Inflammatory macrophage (primary cell): ENCODE results near the gene EIPR1.

Experiments
- DNase-seq, 2 donors: peaks; one replicate each; pipeline ENCODE4 v3.0.0-alpha.2; 2020 to 2022

Gene EIPR1

DNA sequence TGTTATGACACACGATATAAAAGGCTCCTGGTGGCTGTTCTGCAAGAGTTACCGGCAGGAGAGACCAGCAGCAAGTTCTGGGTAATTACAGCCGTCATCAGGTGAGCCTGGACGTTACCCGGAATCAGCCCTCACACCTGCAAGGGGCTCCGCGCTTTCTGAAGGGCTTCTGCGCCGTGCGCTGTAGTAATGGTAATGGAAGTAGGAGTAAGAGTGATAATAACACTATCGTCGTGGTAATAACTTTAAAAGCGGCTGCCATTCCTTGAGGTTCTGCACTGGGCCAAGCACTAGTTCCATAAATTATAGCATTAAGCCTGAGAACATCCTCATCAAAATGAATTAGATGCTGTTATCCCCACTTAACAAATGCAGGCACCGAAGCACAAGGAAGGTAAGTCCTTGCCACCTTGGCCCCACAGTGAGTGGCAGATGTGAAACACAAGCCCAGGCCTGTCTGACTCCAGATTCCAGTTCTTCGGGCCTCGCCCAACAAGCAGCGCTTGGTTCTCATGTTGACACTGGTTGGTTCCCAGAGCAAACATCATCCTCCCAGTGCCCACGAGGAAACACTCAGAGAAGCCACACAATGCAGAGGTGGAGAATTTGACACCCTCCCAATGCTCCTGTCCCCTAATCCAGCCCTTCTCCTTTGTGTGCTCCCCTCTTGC lies 205.2 kb downstream of the EIPR1 start:
- DNase-seq: no peak

DNA sequence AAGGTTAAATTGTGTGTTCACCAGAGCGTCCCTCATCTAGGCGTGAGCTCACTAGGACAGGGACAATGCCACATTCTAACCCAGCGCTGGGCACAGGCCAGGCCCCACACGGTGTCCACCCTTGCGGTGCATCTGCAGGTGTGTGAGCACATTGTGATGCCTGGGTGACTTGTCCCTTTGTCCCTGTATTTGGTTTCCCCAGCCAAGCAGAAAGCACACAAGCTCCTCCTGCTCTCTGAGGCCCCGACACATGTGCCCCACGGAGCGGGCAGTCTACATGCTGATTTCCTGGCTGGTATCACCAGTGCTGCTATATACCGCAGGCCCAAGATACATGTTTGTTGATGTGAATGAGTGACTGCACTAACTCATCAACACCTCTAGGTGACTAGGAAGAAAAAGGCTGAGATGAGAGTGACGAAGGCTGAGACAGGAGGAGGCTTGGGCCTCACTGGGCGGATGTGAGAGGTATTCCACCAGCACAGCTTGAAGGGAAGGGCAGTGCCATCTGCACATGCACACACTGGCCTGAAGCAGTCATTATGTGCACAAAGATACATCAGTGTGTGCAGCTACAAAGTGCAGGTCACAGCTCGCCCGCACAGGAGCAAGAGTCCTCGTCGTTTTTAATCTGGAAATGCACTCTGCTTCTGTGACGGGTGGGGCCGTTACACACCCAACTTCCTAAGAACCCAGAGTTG lies 205.9 kb downstream of the EIPR1 start:
- no peak for DNase-seq

DNA sequence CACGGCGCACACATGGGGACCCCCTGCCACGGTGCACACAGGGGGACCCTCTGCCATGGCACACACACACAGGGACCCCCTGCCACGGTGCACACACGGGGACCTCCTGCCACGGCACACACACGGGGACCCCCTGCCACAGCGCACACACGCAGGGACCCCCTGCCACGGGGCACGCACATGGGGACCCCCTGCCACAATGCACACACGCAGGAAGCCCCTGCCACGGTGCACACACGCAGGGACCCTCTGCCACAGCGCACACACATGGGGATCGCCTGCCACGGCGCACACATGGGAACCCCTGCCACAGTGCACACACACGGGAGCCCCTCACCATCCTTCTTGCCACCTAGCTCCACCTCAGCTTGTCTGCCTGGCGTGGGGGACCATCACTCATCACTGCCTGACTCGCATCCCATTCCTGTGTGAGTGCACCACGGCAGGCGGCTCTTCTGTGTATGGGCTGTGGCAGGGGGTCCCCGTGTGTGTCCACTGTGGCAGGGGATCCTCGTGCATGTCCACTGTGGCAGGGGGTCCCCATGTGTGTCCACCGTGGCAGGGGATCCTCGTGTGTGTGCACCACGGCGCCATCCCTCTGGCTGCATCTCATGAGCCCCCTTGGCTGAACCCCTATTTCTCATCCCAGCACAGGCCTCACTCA lies 206.7 kb downstream of the EIPR1 start:
- DNase-seq: no peak

DNA sequence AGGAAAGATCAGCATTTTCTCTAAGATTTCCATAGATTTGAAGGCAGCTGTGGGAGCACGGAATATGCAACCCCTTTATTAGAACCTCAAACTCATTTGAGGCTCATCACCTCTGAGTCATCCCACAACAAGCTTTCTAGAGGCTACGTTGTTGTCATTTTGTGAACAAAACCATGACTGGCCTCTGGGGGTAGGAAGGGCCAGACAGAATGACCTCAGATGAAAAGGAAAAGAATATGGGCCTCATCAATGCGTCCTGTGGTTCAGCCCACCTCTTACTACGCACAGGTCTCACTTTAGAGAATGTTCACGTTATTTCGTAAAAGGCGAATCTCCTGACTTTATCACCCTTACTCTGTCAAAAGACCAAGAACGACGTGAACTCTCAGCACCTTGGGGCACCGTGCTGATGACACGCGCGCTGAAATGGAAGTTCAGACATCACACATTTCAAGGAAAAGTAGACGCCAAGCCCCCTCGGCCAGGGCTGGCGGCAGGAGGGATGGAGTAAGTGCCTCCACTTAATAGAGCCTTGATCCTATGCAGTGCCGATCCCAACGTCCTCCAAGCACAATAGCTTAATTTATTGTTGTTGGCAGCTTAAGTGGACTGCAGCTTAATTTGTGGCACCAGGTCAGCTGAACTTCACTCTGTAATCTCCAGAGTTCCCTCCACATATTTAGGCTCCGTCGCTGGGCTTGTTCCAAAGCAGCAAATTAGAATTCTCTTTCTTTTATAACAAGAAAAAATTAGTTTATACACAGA lies 208.3 kb downstream of the EIPR1 start:
- DNase-seq: no peak

DNA sequence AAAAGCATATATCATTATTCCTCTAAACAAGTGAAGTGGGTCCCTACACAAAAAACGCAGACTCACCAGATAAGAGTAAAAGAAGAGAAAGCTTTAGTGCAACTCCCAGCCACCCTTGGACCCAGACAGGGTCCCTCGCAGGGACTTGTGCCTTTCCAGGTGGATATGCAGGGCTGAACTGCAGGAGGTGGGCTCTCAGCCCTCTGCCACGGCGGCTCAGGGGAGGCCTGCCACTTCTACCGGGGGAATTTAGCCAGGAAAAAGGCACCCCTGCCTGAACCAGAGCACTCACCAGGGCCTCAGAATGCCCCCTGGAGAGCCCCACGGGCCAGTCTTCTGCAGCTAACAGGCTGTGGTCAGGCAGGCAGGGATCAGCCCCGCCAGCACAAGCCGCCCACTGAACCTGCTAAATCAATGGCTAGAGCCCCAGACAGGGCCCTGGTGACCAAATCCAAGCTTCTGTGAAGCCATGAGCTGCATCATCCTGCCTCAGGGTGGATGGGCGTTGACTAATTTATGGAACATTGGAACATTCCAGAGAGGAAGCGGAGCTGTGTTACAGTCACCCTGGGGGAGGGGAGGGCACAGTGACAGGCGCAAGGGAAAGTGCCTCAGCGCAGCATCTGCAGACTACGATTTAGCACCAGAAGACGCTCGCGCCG lies 209.3 kb downstream of the EIPR1 start:
- no peak for DNase-seq

DNA sequence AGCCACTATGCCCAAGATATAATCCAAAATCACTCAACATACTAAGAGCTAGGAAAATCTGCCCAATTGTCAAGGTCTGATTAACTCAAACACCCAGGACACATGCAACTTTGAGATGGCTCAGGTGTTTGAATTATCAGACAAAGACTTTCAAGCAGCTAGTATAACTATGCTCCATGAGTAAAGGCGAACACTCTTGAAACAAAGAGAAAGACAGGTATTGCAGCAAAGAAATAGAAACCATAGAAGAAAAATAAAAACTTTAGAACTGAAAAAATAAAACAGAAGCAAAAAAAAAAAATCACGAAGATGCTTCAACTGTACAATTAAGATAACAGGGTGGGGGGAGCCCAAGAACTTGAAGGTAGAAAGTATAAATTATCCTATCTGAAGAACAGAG lies 214.2 kb downstream of the EIPR1 start:
- DNase-seq: no peak

DNA sequence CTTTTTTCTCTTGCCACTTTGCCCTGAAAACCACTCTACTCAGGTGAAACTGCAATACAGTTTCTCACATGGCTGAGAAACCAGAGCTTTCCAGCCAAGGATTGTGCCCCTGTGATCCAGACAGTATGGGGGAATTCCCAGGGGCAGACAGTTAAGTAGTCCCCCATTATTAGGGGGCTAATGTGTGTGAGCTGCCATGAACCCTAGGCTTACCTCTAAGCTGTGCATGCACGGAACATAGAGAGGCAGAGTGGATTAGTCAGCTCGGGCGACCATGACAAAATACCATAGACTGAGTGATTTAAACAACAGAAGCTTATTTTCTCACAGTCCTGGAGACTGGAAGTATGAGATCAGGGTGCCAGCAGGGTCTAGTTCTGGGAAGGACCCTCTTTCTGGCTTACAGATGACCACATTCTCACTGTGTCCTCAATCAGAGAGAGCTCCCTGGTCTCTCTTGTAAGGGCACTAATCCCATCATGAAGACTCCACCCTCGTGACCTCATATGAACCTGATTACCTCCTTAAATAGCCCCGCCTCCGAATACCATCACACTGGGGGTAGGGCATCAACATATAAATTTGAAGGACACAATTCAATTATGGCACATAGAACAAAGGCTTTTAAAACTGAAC lies 215.1 kb downstream of the EIPR1 start:
- DNase-seq: no peak

DNA sequence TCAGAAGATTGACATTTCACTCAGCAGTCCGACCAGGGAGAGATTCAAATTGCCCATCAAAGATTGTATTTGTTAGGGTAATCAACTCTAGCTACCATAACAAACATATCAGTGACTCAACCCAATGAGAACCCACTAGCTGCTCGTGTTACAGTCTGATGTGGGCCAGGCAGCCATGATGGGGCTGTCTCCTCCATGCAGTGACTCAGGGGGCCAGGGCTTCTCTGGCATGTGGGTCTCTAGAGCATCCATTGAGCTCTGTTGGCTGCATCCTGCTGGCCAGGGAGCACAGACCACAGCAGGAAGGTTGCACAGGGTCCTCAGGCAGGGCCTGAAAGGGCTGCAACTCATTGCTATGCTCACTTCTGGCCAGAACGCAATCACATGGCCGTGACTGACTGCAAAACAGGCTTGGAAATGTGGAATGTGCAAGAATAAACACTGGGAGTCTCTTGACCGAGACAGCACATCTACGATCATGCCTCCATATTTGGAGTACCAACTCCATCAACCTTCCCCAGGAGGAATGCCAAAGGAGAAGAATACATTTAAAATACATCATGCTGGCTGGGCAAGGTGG lies 216.8 kb downstream of the EIPR1 start:
- DNase-seq: no peak

DNA sequence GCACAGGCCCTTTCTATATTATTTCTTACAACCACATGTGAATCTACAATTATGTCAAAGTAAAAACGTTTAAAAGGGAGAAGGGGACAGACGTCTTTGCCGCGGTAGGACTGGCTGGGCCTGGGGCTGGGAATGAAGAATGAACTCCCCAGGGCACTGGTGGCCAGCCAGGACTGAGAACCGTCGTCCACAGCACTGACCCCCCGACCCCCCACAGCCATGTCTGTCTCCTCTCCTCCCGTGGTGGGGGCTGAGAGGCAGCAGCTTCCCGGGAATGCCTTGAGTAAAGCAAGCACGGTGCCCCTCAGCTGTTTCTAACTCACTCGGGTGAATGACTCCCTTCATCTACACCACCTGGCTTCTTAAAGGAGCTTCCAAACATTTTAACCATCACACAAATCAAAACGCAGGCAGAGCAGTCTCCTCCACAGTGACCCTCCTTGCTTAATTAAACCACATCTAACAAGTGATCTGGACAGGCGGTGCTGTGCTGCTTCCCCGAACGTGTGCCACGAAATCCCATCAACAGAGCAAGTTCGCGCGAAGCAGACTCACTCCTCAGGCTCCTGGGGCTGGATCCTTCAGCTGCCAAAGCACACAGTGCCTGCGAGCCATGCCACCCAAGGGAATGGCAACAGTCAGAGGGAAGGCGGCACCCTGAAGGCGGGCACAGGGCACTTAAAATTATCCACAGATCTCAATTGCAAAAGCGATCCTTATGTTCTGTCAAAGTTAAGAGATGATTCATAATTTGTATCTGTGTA lies 217.7 kb downstream of the EIPR1 start:
- DNase-seq: no peak

DNA sequence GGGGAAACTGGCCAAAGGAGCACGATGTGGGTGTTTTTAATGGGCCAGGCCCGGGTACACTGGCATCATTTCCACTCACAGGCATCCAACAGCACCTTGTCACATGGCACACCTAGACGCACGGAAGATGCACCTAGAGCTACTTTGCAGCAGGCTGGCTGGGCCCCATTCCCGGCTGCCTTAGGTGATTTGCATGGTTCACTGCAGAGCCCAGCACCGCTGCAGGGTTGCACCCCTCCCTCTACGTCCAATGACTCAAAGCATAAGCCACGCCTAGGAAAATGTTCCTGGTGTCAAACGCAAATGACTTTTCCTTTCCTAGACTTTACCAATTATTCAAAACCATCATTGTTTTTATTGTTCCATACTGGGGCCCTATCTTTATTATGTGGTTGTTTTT lies 222.9 kb downstream of the EIPR1 start:
- no peak for DNase-seq

DNA sequence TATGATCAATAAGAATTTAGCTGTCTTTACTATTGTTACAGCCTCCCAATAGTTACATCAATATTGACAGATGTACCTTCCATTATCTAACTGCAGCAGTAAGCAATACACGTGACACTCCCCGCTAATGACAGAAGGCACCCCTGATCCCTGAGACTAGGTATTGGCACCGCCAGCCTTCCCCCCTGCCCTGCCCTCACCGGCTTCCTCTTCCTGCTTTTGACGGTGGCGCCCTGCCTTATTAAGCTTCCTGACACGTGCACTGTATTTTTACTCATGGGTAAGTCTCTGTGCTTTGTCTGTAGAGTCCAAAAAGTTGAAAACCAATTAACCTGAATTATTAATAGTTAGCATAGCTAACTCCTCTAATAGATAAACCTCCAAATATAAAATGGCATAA lies 223.5 kb downstream of the EIPR1 start:
- DNase-seq: no peak

DNA sequence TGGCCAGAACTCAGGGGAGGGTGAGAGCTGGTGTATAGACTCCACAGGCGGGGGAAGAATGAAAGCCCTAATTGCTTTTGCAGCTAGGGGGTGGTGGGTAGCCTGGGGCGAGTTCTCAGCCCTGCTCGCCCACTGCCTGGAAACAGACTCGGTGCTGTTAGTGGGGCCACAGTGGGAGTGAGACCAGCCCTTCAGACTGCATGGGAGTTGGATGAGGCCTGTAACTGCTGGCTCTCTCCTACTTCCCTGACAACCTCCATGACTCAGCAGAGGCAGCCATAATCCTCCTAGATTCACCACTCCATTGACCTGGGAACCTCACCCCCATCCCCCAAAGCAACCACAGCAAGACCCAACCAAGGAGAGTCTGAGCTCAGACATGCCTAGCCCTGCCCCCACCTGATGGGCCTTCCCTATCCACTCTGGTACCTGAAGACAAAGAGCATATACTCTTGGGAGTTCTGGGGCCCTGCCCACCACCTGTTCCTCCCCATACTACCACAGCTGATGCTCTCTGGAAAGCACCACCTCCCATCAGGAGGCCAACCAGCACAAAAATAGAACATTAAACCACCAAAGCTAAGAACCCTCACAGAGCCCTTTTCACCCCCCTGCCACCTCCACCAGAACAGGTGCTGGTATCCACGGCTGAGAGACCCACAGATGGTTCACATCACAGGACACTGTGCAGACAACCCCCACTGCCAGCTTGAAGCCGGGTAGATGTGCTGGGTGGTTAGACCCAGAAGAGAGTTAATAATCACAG lies 226.3 kb downstream of the EIPR1 start:
- DNase-seq: no peak

DNA sequence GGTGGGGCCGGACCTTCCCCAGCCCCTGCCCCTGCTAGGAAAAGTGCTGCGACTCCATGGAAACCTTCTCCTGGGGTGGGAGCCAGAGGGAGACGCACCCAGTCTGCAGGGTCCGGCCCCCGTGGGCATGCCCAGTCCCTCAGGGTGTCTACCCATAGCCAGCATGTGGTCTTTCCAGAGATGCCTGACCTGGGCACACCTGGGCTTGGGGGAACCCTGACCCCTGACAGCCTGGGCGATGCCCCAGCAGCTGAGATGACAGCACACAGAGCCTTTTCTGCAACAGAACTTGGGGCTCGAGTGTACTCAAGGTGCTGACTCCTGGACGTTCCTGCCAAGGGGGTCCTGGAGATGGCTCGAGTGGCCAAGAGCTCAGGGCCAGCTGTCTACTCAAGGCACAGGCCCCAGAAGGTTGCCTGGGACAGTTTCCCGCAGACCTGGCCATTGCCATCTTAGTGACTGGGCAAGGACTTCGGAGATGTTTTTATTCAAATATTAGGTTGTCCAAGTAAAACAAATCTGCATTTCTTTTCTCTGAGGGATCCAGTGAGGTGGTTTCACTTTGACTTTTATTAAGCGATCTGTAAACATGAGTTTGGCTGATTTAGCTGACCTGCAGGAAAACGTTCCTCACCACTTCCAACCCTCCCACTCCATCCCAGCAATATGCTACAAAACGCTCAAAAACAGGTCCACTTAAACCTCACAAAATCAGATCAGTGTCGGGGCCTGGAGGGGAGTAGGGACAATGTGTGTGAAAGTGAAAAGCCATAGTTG lies 228.0 kb downstream of the EIPR1 start:
- DNase-seq: no peak

DNA sequence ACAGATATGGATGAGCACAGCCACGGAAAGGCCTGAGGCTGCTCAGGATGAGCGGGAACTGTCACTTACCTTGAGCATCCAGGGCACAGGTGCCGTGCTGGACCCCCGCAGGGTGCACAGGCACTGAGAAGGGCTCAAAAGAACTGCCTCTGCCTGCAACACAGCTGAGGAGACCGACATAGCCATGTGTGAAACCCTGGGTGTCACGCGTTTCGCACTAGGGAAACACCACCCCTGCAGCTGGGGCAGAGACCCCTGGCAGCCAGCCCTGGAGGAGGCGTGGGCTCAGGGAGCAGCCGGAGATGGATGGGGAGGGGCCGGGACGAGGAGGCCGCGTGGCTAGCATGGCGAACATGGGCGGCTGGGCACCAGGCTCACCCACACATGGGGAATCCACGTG lies 228.9 kb downstream of the EIPR1 start:
- no peak for DNase-seq

DNA sequence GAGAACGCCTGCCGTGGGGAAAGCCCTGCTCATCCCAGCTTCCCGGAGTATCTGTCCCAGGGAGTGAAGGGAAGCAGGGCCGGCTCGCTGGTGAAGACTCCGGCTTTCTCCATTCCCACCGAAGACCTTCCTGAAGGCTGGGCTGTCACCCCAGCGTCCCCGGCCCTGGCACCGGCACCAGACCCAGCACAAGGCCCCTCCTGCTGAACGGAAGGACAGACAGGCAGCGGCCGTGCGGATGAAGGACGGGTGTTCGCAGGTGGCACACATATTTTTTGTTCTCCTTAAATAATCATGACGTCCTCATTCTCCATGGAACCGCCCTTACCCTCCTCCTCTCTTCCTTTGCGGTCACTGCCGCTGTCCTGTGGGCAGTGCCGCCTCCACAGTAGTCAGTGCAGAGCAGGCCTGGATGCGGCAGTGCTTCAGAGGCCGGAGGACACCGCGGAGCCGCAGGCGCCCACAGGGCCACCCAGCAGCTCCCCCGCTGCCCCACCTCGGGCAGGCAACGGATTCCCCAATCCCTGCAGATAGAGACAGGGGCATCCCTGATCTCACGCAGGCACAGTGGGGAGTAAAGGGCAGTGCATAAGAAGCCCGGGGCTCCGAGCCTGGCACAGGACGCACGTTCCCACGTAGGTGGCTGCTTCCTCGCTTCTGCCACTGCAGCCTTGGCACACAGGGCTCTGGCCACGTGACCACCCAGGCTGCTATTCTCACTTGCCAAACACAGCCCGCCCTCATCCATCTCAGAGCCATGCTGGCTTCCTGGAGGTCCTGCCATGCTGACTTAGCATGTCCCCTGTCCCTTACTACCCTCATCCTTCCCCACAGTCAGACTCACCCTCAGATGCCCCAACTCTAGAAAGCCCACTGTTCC lies 229.7 kb downstream of the EIPR1 start:
- no peak for DNase-seq

DNA sequence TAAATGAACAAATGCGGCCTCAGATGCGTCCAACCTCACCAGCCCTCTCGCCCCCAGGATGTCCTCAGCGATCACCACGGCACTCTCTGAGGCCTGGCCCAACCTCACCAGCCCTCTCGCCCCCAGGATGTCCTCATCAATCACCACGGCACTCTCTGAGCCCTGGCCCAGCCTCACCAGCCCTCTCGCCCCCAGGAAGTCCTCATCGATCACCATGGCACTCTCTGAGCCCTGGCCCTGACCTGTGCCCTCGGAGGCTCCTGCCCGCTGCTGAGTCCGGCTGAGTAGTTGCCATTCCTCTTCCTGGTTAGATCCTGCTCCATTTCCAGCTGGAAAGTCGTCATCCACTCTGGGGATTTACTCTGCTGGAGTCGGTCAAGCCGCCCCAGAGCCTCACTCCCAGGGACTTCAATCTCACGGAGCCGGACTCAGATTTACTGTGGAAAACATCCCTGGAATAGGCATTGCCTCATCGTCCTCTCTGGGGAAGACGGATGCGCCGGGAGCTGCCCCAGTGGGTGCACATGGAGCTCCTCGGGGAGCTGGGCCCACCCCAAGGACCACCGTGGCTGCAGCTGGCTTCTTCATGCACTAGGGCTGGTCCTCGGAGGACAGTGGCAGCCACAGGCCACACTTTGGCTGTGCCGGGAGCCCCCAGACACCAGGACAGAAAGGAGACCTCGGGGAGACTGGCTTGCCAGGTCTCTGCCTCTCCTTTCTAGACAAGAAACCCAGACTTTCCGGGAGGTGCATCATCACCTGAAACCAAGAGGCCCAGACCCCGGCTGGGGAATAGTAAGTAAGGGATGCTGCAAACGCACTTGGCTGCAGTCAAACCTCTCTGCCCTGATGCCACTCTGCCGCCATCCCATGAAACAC lies 230.6 kb downstream of the EIPR1 start:
- DNase-seq: no peak

DNA sequence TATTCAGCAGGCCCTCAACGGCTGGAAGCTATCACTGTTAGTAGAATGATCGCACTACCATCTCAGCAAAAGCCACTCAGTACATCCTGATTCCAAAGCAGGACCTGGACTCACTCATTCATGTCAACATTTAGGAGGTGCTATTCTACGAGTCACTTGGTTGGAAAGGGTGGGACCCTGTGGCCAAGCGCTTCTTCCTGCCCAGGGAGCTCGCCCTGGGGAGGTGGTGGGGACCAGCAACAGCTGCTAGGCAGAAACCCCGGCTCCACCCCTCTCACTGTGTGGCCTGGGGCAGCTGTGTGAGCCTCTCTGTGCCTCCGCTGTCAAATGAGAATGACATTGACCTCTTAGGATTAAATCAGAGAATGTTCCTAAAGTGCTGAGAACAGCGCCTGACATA lies 231.4 kb downstream of the EIPR1 start:
- no peak for DNase-seq
